Colonic mucosa (tissue), 4 donors: ENCODE results near the gene KDELR3. TPM values are rescaled to one million over a fixed set of nuclear protein-coding genes. Genes with fewer than 3 reads are reported as not detected.
"Not testable (repeated sequence)": the region's sequence is repeated elsewhere in the genome, so short reads cannot be mapped to it uniquely, and the experiment has no call there.

Experiments used
- DNase-seq: peaks from one replicate; pipeline ENCODE4 v3.0.0-alpha.2; 2020
- H3K27ac ChIP-seq: fragments of 200-600 bp; one replicate; pipeline ENCODE4 v1.8.0; 2021
- H3K27me3 ChIP-seq: fragments of 200-600 bp; one replicate; pipeline ENCODE4 v1.8.0; 2021
- H3K36me3 ChIP-seq: fragments of 200-600 bp; one replicate; pipeline ENCODE4 v1.8.0; 2021
- H3K4me1 ChIP-seq: fragments of 200-600 bp; one replicate; pipeline ENCODE4 v1.8.0; 2021; ENCODE audit warnings: mild to moderate bottlenecking
- H3K4me3 ChIP-seq: fragments of 200-600 bp; one replicate; pipeline ENCODE4 v1.8.0; 2021
- H3K9ac ChIP-seq, 2 donors: one replicate each; pipeline ENCODE4 v1.7.0; 2013; ENCODE audit warnings: control low read depth in 2 of 2, low read depth in 2 of 2, low read length in 2 of 2
- H3K9me3 ChIP-seq: fragments of 200-600 bp; one replicate; pipeline ENCODE4 v1.8.0; 2021
- intact Hi-C: fragments of 100-400 bp; cut with DNase I; formaldehyde crosslinking; loops from one replicate; pipeline ENCODE4 v1.14.1; 2022
- total RNA-seq, 2 donors: library from RNA; stranded (reverse); fragmentation: NEBNext Ultra II Directional in 1 of 2; extraction: Animal tissue kit (Norgen Biotek cat#: 25700) in 1 of 2; gene quantifications; one replicate each; pipeline ENCODE4 v1.2.1, GENCODE V29; 2021
- TF ChIP-seq, protein P1 (sequence below): fragments of 200-600 bp; IDR thresholded peaks from one replicate; pipeline ENCODE4 v1.8.0; 2022; ENCODE audit warnings: antibody characterized with exemption, mild to moderate bottlenecking
- donor health status: healthy.
- donor health status: DM: no; HTN: no; CAD: no.
- donor health status: DM: no; HTN: no; CAD: no.

Gene KDELR3
- total RNA-seq, 2 donors from 2014 or later = 26.7 to 29.1 TPM

DNA sequence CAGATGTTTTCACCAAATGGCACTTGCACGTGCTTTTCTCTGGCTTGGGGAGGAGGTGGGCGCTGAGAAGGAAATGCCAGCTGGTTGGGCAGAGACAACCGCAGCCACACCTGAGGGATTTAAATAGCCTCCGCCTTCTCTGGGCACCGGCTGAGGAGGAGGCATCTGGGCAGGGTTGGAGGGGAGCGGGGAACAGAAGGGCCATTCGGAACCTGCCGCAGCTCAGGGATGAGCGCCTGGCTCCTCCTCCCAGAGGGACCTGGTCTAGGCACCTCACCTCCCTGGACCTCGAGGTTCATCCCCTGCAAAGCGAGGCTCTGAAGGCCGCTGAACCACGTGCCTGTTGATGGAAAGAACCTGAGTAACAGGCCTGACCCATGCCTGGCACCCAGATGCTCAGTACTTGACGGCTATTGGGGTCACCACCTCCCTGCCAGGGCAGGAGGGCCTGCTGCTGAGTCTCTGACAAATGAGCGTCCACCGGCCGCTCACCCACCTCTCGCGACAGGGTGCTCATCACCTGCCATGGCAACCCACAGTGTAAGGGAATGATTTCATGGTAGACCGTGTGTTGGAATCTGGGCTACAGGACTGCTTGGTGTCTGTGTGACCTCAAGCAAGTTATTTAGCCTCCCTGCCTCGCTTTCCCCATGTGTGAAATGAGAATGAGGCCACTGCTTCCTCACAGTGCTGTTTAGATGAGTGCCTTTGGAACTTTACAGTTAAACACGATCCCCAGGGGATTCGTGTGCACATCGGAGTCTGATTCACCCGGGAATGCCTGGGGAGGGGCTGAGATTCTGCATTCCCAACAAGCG is 2.0 kb upstream of the KDELR3 start:
- Histone ChIP-seq H3K27me3 (peaks cover 9% of the 10 kb centered on the region), H3K4me3 (no peak overlapping the region), H3K9ac (peak overlapping the region in 1 of 2 donors; percentile 7), H3K36me3 (no peaks in the 10 kb centered on the region), H3K27ac (no peak overlapping the region), H3K4me1 (peaks cover 9% of the 10 kb centered on the region), H3K9me3 (no peaks in the 10 kb centered on the region)
- TF ChIP-seq, protein P1, sequence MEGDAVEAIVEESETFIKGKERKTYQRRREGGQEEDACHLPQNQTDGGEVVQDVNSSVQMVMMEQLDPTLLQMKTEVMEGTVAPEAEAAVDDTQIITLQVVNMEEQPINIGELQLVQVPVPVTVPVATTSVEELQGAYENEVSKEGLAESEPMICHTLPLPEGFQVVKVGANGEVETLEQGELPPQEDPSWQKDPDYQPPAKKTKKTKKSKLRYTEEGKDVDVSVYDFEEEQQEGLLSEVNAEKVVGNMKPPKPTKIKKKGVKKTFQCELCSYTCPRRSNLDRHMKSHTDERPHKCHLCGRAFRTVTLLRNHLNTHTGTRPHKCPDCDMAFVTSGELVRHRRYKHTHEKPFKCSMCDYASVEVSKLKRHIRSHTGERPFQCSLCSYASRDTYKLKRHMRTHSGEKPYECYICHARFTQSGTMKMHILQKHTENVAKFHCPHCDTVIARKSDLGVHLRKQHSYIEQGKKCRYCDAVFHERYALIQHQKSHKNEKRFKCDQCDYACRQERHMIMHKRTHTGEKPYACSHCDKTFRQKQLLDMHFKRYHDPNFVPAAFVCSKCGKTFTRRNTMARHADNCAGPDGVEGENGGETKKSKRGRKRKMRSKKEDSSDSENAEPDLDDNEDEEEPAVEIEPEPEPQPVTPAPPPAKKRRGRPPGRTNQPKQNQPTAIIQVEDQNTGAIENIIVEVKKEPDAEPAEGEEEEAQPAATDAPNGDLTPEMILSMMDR = no peak
- intact Hi-C loops = no loop called here
- no peak for DNase-seq

DNA sequence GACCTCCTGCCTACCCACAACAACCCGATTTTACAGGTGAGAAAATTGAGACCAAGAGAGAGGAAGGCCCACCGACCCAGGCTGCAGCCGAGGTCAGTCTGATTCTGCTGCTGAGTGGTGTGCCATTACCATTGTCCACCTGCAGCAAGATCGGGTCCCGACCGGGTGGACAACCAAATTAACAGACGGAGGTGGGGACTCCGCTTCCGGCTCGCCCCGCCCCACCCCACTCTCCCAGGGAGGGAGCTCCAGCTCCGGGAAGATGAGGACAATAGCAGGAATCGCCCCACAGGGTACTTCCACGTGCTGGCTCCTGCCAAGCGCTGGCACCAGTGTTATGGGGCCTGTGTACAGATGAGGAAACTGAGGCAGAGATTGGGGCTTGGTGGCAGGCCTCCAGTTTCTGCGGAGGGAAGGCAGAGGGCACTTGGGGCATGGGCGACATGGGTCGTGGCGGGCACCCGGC is 425 bp upstream of the KDELR3 start:
- Histone ChIP-seq H3K27ac (peak overlapping the region; percentile 32), H3K27me3 (peaks cover 9% of the 10 kb centered on the region), H3K4me3 (peak overlapping the region; percentile 57), H3K36me3 (no peaks in the 10 kb centered on the region), H3K4me1 (no peaks in the 10 kb centered on the region), H3K9me3 (no peaks in the 10 kb centered on the region), H3K9ac (peak overlapping the region; percentile 46 to 94)
- DNase-seq = peak; percentile 58
- intact Hi-C loops = no loop called here
- TF ChIP-seq, protein P1 = no peak

DNA sequence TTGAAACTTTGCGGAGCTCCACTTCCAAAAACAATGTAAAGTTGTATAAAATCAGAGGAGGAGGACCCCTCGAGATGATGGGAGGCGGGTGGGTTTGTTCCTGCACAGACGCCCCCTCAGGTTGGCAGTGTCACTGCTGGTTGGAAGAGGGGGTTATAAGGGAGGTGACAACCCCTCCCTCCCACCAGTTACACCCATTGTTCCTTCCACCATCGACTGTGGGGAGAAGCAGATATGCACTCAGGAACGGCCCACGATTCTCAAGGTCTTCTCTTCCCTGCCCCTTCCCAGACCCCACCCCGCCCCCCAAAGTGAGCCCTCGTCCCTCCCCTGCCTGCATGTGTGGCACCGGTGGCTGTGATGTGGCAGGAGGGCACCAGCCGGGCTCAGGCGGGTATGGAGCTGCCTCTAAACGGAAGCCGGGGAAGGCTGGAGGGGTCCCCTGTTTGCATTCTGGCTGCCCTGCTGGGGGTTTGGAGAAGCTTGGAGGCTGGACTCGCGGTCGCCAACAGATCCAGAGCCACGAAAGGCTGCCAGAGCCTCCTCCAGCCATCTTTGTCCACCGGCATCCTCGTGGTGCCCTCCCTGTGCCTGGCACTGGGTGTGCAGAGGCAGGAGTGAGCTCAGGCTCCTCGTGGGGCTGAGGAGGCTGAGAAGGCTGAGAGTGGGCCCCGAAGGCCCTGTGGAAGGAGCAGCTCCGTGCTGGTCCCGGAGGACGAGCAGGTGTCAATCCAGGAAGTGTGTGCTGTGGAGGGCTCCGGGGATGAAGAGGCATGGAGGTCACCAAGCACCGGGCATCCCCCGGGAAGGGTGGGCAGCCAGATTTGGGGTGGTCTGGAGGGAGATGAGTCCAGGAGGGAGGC is 778 bp downstream of the KDELR3 start:
- no peaks in the 10 kb centered on the region for H3K9me3 ChIP-seq
- H3K4me1 ChIP-seq = no peaks in the 10 kb centered on the region
- peak overlapping the region; percentile 87 to 94 for H3K9ac ChIP-seq
- peak overlapping the region; percentile 57 for H3K4me3 ChIP-seq
- TF ChIP-seq, protein P1 = no peak
- H3K27me3 ChIP-seq = peaks cover 9% of the 10 kb centered on the region
- no peak for DNase-seq
- H3K27ac ChIP-seq = no peak overlapping the region
- H3K36me3 ChIP-seq = no peaks in the 10 kb centered on the region
- intact Hi-C loops = no loop called here

DNA sequence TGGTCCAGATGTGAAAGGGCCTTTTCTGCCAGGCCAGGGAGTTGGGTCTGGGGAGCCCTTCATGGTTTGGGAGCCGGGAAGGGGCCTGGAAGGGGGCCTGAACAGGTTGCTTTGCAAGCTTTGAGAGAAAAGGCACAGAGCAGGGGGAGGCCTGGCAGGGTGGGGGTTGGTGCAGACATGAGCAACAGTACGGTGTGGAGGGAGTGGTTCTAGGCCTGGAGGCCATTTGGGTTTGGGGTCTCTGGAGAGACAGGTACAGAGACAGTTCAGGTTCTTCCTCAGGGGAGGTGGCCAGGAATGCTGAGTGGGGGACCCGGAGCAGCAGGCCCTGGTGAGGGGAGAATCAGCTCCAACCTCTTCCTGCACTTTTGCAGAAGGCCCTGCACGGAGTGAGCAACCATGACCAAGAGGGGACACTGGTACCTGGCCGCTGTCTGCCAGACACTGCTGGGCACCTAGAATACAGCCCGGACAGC is 1.4 kb downstream of the KDELR3 start:
- no peaks in the 10 kb centered on the region for H3K36me3 ChIP-seq
- no peak for DNase-seq
- no peak overlapping the region for H3K9ac ChIP-seq
- no peak overlapping the region for H3K27ac ChIP-seq
- TF ChIP-seq, protein P1 = no peak
- no peaks in the 10 kb centered on the region for H3K4me1 ChIP-seq
- no peak overlapping the region for H3K4me3 ChIP-seq
- H3K27me3 ChIP-seq = peaks cover 9% of the 10 kb centered on the region
- intact Hi-C loops = no loop called here
- no peaks in the 10 kb centered on the region for H3K9me3 ChIP-seq

DNA sequence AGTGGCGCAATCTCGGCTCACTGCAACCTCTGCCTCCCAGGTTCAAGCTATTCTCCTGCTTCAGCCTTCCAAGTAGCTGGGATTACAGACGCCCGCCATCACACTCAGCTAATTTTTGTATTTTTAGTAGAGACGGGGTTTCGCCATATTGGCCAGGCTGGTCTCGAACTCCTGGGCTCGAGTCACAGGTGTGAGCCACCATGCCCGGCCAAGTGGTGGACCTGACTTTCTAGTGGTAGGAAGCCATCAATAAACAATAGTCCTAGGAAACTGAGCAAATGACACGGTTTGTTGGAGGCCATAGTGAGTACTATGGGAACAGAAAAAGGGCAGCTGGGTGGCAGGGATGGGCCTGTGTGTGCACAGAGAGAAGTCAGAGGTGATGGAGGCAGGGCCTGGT is 2.3 kb downstream of the KDELR3 start:
- intact Hi-C loops, H3K36me3 ChIP-seq, H3K27ac ChIP-seq, H3K4me1 ChIP-seq, H3K9me3 ChIP-seq, H3K4me3 ChIP-seq, H3K27me3 ChIP-seq, H3K9ac ChIP-seq, DNase-seq: not testable (repeated sequence)
